DMS114 treated with DMSO at 0.1 percent for 48 hours (cell line): ENCODE data around the gene FBLN2.

ENCODE experiments used
- DNase-seq: peaks from one replicate; lab custom pipeline; 2025; ENCODE audit not compliant: unreplicated experiment; lab: John Stamatoyannopoulos, UW

Gene FBLN2

DNA sequence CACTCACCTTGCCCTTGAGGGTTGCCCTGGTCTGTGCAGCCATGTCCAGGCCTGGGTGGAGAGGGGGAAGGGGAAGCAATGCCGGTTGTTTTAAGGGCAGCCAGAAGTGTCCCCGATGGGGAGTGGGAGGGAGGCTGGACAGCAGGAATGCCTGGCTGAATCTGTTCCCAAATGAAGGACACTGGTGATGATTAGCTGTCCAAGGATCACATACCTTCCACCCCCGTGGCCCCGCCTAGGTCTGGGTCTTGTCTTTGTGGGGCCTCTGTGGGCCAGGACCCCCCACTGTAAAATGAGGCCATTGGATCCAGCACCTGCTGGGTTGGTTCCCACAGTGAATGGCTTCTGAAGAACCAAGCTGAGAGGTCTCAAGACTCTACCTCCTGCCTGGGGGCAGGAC, 71.4 kb downstream of the FBLN2 start:
- DNase-seq = no peak

DNA sequence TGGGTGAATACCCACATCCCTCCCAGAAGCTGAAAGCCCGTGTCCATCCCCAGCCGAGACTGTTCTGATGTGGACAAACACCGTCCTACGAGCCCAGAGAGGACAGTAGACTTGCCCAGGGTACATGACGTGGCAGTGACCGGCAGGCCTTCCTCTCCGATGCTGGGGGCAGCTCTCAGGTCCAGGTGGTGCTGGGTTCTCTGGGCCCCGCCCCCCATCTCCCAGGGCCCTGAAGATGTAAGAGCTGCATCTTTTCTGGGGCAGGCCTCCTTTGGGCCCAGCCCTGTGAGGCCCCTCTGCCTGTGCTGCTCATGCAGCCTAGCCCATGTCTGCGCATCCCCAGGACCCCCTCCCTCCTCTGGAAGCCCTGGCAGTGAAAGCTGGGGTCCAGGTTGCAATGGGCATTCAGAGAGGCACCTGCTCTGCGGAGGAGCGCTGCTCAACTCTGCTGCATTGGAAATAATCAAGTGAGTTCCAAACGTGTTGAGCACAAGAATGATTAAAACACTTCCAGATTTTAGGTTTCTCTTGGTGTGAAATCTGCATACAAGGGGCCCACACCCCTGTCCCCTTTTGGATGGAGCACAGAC, 71.9 kb downstream of the FBLN2 start:
- no peak for DNase-seq

DNA sequence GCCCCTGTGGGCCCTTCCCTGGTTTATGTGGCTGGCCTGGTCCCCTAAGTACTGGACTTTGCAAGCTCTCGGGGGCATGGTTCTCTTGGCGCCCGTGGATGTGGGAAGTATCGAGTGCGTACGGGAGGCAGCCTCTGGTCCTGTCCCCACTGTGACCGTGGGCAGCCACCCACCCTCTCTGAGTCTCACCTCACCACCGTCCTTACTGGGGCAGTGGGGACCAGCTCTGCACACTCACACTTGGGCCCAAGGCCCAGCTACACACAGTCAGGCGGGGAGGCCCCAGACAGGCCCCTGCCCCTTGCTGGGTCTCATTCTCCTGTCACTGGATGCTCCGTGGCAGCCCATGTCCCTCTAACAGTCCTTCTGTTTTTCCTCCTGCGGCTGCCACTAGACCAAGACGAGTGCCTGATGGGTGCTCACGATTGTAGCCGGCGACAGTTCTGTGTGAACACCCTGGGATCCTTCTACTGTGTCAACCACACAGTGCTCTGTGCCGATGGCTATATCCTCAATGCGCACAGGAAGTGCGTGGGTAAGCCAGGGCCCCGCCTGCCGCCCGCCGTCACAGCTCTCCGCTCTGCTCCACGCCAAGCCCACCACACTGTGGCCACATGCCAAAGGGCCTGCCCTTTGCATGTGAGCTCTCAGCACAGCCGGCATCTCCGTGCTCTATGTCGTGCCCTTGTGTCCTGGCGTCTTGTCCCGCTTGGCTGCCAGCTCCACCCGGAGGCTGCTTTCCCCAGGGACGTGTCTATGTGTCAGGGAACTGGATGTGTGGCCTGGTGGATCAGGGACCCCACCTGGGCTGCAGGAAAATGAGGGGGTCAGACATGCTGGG, 72.7 kb downstream of the FBLN2 start:
- DNase-seq = no peak

DNA sequence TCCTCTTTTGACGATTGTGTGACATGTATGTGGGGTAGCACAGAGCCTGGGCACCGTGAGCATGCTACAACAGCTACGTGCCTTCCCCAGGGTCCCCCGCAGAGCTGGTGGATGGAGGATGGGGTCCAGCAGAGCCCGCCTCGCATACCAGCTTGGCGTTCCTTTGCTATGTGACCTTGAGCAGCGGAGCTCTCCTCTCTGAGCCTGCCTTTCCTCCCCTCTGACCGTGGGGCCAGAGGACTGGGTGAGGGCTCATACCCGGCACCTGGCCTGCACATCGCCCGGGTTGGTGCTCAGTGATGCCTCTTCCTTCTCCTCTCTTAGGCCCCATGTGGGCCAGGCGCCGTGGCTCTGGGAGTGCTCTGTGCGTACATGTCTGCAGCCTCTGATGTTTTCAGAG, 73.4 kb downstream of the FBLN2 start:
- no peak for DNase-seq

DNA sequence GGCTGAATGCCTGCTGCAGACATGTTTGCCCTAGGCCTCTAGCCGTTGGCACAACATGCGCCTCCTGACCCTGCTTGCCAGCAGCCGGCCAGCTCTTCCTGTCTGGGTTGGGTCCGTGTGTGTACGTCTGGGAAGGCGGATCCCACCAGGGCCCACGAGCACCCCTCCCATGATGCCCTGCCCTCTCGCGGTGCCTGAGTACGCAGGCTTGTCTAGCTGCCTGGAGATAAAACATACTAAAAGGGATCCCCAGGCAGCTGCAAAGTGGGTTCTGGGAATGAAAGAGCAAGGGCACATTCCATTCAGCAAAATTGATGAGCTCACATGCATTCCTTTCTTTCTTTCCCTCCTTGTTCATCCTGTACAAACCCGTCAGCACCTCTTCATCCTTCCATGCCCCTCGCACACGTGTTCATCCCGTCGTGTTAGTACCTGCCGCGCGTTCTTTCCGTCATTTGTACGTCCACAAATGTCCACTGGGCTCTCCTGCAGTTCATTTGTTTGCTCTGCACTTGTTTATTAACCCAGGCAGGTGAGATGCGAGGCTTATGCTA, 74.3 kb downstream of the FBLN2 start:
- DNase-seq = no peak

DNA sequence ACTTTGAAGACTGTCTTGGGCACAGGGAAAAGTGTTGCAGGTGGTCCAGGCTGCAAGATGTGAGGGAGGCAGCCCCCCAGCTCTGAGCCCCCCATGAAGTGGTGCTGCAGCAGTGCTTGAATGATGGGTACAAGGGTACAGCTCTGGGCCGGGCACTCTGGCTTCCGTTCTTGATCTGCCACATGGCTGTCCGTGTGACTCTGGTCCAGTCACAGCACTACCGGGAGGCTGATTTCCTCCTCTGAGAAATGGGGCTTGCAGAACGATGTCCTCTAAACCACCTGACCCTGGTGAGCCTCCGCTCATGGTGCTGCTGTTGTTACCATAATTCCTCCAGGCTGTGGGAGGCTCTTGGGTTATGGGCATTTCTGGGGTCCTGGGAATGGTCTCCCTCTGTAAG, 75.1 kb downstream of the FBLN2 start:
- DNase-seq = no peak

DNA sequence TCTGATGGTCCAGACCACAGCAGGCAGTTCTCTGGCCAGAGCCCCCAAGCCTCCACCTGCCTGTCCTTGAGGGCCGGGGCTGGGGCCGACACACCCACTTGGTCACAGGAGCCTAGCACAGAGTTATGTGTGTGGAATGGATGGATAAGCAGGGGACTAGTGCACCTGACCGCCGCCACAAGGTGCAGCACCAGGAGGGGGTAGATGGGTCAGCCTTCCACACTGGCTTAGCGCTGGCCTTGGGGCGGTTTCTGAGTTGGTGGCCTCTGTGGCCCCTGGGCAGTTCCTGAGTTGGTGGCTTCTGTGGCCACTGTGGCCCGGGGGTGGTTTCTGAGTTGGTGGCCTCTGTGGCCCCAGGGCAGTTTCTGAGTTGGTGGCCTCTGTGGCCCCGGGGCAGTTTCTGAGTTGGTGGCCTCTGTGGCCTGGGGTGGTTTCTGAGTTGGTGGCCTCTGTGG, 75.8 kb downstream of the FBLN2 start:
- DNase-seq = no peak

DNA sequence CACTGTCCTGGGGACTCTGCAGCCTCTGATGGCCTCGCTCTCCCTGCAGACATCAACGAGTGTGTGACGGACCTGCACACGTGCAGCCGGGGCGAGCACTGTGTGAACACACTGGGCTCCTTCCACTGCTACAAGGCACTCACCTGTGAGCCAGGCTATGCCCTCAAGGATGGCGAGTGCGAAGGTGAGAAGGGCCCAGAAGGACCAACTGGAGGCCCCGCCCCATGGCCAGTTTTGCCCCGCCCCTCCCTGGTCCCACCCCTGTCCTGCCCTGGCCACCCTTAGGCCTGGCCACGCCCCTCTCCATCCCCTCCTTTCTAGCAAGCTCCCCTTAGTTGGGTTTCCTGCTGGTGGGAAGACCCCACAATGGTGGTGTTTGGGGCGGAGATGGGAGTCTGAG, 77.5 kb downstream of the FBLN2 start:
- DNase-seq = no peak

DNA sequence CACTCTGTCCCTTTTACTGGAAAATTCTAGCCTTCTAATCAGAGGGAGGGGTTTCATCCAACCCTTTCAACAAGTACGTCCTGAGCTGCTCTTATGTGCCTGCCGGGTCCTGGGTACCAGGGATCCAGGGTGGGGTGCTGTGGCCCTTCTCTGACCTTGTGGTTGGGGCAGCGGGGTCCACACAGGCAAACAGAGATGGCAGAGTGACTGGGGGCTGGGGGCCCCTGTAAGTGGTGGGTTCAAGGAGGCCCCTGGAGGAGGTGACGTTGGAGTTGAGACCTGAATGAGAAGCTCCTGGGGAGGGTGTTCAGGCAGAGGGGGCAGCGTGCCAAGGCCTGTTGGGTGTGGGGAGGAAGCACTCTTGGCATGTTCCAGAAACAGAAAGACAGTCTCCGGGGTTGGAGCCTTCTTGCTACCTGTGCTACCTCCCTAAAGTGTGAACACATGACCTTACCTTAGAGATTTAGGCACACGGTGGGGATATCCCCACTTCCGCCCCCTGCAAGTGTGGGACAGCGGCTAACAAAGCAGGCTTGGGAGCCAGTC, 78.1 kb downstream of the FBLN2 start:
- DNase-seq = no peak

DNA sequence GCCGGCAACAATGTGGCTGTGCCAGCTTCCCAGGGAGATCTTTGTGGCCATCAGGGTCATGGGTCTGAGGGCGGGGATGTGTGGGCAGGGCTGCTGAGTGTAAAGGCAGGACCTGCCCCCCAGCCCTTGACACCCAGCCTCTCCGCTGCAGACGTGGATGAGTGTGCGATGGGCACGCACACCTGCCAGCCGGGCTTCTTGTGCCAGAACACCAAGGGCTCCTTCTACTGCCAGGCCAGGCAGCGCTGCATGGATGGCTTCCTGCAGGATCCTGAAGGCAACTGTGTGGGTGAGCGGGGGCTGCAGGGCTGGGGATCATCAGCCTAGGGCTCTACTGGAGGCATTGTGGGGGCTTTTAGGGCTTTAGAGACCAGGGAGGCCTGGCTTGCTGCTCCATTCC, 78.8 kb downstream of the FBLN2 start:
- DNase-seq = no peak

DNA sequence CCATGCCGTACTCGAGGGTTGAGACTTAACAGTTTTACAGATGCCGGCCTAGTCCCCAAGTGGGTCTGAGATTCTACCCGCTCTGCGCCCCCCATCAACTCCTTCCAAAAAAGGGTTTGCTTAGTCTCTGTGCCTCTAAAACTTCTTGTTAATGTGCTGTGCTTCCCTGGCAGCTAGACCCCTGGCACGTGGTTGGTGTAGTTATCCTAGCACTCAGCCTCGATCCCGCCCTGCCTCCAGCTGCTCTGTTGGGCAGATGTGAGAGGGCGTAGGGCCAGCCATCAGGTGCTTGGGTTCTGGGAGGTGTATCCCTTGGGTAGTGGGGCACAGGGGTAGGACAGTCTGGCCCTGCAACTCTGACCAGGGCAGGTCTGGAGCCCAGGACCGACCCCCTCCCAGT, 79.5 kb downstream of the FBLN2 start:
- DNase-seq = no peak

DNA sequence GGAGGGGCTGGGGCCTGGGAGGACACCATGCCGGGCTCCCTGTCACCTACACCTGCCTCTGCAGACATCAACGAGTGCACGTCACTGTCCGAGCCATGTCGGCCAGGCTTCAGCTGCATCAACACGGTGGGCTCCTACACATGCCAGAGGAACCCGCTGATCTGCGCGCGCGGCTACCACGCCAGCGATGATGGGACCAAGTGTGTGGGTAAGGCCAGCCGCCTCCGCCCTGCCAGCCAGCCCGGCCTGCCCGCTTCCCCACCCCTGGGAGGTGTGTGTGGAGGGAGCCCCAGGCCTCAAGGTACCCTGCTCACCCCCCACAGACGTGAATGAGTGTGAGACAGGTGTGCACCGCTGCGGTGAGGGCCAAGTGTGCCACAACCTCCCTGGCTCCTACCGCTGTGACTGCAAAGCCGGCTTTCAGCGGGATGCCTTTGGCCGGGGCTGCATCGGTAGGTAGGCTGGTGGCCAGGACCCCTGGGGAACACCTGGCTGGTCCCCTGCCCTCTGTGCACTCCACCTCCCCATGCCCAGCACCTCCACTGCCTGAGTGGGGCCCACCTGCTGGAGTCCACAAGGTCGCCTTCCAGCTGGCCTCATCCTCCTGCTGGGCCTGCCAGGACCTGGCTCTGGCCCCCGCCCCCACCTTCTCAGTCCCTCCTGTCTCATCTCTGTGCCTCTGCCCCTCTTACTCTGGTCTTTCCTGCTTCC, 80.1 kb downstream of the FBLN2 start:
- DNase-seq = no peak

DNA sequence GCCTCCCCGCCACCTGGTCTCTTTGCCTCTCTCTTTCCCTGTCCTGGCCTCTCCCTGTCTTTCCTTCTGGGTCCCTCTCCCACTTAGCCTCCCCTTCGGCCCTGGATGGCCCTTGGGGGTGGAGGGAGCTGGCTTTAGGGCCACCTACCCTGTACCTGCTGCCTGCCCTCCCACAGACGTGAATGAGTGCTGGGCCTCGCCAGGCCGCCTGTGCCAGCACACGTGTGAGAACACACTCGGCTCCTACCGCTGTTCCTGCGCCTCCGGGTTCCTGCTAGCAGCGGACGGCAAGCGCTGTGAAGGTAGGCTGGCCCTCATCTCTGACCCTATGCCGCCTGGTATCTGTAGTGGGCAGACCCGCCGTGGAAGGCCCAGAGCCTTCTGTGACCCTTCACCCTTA, 80.7 kb downstream of the FBLN2 start:
- no peak for DNase-seq

DNA sequence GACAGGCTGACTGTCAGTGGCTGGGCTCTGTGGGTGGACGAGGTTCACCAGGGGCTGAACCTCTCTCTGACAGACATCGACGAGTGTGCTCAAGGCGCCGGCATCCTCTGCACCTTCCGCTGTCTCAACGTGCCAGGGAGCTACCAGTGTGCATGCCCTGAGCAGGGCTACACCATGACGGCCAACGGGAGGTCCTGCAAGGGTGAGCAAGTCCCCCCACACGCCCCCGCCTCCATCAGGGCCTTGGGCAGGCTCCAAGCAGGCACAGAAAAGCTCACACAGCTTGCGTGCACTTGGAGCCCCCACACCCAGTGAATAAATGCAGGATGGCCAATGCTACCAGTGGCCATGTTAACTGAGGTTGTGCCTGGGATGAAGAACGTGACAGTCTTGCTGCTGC, 82.3 kb downstream of the FBLN2 start:
- DNase-seq = no peak

DNA sequence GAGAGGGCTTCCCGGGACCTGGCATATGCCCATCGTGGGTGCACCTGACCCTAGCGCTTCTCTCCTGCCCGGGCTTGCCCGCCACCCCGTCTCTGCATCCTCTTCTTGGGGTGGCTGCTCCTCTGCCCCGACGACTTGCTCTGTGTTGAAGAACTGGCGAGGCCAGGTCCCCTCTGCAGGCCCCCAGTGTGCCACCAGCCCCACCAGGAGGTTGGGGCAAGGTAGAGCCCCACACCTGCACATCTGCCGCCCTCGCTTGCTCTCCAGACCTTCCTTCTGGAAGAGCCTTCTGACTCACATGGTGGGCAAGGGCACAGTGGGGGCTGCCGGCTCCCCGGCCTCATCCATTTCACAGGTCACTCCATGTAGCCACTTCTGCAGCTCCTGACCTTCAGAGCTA, 84.3 kb downstream of the FBLN2 start:
- DNase-seq = no peak

DNA sequence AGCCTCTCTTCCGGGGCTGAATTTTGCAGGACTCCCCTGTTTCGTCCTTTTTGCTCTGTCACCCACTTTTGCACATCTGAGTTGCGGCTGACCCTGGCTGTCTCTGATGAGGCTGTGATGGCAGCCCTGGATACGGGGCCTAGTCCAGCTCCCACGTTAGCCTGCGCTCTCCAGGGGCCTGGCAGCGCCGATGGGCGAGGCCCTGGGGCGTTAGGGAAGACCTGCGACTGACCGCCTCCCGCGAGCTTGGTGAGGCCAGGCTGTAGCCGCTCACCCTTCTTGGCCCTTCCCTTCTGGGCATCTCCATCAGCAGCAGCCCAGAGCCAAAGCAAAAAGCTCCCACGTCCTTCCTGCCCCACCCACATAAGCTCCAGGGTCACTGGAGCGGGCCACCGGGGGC, 85.2 kb downstream of the FBLN2 start:
- DNase-seq = no peak

DNA sequence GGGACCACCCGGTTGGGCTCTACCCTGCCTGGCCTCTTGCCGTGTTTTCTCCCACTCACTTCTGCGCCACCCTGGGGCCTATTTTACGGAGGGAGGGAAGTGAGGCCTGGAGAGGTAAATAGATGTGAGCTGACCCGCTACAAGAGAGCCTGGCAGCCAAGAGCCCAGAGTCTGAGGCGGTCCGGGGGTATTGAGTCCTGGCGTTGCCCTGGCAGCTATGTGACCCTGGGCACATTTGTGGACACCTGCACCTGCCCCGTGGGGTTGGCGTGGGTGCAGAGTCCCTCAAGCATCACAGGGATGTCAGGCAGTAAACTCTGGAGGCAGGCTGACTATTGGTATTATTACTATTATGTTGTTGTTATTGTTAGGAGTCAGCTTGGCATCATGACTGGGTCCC, 85.7 kb downstream of the FBLN2 start:
- no peak for DNase-seq

DNA sequence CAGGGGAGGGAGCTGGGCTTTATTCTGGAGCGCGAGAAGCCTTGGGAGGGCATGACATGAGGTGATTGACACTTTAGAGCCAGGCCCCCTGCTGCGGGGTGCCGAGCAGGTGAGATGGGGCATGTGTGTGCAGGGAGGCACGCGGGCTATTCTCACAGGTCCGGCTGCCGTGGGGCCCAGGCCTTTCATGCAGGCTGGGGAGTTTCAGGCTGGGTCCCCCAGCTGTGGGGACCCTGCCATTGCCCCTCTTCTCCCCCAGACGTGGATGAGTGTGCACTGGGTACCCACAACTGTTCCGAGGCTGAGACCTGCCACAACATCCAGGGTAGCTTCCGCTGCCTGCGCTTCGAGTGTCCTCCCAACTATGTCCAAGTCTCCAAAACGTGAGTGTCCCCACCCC, 87.3 kb downstream of the FBLN2 start:
- no peak for DNase-seq

DNA sequence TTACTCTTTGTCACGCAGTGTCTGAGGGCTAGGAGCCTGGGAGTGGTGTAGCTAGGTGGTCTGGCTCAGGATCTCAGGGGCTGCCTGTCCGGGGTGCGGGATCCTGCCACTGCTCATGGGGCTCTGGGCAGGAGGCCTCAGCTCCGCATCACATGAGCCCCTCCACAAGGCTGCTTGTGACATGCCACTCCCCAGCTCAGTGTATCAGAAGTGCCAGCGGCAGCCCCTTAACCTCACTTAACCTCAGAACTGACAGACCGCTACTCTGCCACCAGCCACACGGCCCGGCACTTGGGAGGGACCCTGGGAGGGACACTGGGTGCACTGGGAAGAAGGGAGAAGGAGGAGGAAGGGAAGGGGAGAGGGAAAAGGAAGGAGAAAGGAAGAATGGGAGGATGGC, 87.9 kb downstream of the FBLN2 start:
- no peak for DNase-seq

DNA sequence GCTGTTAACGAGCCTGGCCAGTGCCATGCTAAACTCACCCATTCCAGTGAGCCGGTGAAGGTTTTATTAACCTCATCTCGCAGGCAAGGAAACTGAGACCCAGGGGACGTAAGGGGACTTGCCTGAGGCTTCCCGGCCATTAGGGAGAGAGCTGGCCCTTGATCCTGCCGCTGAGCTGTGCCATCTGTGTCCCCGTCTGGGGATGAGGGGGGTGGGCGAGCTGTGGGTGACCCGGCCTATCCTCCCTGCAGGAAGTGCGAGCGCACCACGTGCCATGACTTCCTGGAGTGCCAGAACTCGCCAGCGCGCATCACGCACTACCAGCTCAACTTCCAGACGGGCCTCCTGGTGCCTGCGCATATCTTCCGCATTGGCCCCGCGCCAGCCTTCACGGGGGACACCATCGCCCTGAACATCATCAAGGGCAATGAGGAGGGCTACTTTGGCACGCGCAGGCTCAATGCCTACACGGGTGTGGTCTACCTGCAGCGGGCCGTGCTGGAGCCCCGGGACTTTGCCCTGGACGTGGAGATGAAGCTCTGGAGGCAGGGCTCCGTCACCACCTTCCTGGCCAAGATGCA, 88.5 kb downstream of the FBLN2 start:
- no peak for DNase-seq

DNA sequence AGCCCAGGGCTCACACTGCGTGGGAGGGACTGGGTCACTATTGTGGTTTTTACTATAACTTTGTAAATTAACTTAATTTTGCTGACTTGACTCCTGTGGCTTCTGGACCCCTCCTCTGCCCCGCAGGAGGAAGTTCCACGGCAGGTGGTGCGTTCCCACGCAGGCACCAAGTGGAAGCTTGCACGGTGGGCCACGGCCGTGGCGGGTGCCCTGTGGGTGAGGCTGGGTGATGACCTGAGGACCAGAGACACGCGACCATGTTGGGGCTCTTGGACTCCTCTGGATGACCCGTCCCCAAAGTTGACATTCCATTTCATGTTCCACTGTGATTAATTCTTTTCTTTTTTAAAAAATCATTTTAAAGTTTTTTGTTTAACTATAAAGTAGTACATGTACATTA, 89.0 kb downstream of the FBLN2 start:
- DNase-seq = no peak
